ENCODE measurements around the gene VPS51. TPM values are rescaled to one million over a fixed set of nuclear protein-coding genes. Genes with fewer than 3 reads are reported as not detected.
A peak's percentile ranks its signal among the peaks of the same experiment; 100 is the strongest.

The VPS51 gene
- total RNA-seq, 1 experiment from 2014 or later = 123 TPM

DNA sequence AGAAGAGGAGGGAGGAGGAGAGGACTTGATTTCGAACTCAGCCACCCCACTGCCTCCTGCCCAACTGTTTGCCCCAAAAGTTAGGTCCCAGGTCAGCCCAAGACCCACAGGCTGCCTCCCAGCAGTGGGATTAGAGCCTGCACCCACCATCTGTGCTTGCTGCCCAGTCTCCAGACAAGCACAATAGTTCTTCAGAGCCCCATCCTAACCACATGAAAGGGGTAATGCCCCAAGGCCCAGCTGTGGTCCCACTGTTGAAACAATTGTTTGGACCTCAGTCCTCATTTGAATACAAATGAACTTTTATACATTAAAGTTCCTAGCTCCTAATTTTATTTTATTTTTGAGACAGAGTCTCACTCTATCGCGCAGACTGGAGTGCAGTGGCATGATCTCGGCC is 5.4 kb upstream of the VPS51 start (continued):
- TF ChIP-seq, protein P1, sequence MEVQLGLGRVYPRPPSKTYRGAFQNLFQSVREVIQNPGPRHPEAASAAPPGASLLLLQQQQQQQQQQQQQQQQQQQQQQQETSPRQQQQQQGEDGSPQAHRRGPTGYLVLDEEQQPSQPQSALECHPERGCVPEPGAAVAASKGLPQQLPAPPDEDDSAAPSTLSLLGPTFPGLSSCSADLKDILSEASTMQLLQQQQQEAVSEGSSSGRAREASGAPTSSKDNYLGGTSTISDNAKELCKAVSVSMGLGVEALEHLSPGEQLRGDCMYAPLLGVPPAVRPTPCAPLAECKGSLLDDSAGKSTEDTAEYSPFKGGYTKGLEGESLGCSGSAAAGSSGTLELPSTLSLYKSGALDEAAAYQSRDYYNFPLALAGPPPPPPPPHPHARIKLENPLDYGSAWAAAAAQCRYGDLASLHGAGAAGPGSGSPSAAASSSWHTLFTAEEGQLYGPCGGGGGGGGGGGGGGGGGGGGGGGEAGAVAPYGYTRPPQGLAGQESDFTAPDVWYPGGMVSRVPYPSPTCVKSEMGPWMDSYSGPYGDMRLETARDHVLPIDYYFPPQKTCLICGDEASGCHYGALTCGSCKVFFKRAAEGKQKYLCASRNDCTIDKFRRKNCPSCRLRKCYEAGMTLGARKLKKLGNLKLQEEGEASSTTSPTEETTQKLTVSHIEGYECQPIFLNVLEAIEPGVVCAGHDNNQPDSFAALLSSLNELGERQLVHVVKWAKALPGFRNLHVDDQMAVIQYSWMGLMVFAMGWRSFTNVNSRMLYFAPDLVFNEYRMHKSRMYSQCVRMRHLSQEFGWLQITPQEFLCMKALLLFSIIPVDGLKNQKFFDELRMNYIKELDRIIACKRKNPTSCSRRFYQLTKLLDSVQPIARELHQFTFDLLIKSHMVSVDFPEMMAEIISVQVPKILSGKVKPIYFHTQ (CRISPR knock-in tag; IDR thresholded peaks at IDR 0.05) = no peak

DNA sequence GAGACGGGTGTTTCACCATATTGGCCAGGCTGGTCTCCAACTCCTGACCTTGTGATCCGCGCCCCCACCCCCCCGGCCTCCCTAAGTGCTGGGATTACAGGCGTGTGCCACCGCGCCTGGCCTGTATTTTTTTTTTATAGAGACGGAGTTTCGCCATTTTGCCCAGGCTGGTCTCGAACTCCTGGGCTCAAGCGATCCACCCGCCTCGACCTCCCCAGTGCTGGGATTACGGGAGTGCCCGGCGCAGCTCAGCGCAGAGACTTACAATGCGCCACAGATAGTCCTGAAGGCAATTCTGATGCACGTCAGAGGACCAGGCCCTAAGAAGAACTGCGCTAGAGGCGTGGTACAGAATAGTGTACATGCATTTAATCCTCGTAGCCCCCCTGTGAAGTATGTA is 587 bp upstream of the VPS51 start:
- ATAC-seq = no peak
- Mint-ChIP-seq H3K27me3 (ENCODE audit: low read depth) (no peaks in the 10 kb centered on the region), H3K36me3 (peaks cover 8% of the 10 kb centered on the region), H3K4me3 (peak overlapping the region; percentile 90), H3K9me3 (no peaks in the 10 kb centered on the region), H3K27ac (peak overlapping the region; percentile 99), H3K4me1 (peaks cover 6% of the 10 kb centered on the region)
- TF ChIP-seq SOX15 (CRISPR knock-in tag; IDR thresholded peaks at IDR 0.05) (no peak), SMAD4 (CRISPR knock-in tag; IDR thresholded peaks at IDR 0.05) (no peak), TCF7 (CRISPR knock-in tag; IDR thresholded peaks at IDR 0.05; ENCODE audit: low read depth) (no peak), RORB (CRISPR knock-in tag; IDR thresholded peaks at IDR 0.05) (no peak), NR3C1 (CRISPR knock-in tag; conservative IDR thresholded peaks at IDR 0.05; ENCODE audit: low read depth) (no peak), ZNF671 (CRISPR knock-in tag; IDR thresholded peaks at IDR 0.05) (no peak), ZNF423 (CRISPR knock-in tag; IDR thresholded peaks at IDR 0.05) (no peak), TP53 (CRISPR knock-in tag; IDR thresholded peaks at IDR 0.05) (no peak), SMAD3 (CRISPR knock-in tag; IDR thresholded peaks at IDR 0.05; ENCODE audit: borderline replicate concordance) (no peak), FOXJ3 (CRISPR knock-in tag; IDR thresholded peaks at IDR 0.05; ENCODE audit: borderline replicate concordance) (no peak), GRHL2 (CRISPR knock-in tag; IDR thresholded peaks at IDR 0.05; ENCODE audit: insufficient replicate concordance, severe bottlenecking) (no peak)
- TF ChIP-seq, protein P2, sequence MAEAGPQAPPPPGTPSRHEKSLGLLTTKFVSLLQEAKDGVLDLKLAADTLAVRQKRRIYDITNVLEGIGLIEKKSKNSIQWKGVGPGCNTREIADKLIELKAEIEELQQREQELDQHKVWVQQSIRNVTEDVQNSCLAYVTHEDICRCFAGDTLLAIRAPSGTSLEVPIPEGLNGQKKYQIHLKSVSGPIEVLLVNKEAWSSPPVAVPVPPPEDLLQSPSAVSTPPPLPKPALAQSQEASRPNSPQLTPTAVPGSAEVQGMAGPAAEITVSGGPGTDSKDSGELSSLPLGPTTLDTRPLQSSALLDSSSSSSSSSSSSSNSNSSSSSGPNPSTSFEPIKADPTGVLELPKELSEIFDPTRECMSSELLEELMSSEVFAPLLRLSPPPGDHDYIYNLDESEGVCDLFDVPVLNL (CRISPR knock-in tag; IDR thresholded peaks at IDR 0.05; ENCODE audit: borderline replicate concordance, low read depth) = no peak
- TF ChIP-seq, protein P3, sequence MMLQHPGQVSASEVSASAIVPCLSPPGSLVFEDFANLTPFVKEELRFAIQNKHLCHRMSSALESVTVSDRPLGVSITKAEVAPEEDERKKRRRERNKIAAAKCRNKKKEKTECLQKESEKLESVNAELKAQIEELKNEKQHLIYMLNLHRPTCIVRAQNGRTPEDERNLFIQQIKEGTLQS (CRISPR knock-in tag; conservative IDR thresholded peaks at IDR 0.05) = no peak
- TF ChIP-seq, protein P4, sequence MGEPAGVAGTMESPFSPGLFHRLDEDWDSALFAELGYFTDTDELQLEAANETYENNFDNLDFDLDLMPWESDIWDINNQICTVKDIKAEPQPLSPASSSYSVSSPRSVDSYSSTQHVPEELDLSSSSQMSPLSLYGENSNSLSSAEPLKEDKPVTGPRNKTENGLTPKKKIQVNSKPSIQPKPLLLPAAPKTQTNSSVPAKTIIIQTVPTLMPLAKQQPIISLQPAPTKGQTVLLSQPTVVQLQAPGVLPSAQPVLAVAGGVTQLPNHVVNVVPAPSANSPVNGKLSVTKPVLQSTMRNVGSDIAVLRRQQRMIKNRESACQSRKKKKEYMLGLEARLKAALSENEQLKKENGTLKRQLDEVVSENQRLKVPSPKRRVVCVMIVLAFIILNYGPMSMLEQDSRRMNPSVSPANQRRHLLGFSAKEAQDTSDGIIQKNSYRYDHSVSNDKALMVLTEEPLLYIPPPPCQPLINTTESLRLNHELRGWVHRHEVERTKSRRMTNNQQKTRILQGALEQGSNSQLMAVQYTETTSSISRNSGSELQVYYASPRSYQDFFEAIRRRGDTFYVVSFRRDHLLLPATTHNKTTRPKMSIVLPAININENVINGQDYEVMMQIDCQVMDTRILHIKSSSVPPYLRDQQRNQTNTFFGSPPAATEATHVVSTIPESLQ (CRISPR knock-in tag; IDR thresholded peaks at IDR 0.05) = no peak
- TF ChIP-seq, protein P5, sequence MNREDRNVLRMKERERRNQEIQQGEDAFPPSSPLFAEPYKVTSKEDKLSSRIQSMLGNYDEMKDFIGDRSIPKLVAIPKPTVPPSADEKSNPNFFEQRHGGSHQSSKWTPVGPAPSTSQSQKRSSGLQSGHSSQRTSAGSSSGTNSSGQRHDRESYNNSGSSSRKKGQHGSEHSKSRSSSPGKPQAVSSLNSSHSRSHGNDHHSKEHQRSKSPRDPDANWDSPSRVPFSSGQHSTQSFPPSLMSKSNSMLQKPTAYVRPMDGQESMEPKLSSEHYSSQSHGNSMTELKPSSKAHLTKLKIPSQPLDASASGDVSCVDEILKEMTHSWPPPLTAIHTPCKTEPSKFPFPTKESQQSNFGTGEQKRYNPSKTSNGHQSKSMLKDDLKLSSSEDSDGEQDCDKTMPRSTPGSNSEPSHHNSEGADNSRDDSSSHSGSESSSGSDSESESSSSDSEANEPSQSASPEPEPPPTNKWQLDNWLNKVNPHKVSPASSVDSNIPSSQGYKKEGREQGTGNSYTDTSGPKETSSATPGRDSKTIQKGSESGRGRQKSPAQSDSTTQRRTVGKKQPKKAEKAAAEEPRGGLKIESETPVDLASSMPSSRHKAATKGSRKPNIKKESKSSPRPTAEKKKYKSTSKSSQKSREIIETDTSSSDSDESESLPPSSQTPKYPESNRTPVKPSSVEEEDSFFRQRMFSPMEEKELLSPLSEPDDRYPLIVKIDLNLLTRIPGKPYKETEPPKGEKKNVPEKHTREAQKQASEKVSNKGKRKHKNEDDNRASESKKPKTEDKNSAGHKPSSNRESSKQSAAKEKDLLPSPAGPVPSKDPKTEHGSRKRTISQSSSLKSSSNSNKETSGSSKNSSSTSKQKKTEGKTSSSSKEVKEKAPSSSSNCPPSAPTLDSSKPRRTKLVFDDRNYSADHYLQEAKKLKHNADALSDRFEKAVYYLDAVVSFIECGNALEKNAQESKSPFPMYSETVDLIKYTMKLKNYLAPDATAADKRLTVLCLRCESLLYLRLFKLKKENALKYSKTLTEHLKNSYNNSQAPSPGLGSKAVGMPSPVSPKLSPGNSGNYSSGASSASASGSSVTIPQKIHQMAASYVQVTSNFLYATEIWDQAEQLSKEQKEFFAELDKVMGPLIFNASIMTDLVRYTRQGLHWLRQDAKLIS (CRISPR knock-in tag; IDR thresholded peaks at IDR 0.05; ENCODE audit: borderline replicate concordance) = no peak
- TF ChIP-seq, protein P6, sequence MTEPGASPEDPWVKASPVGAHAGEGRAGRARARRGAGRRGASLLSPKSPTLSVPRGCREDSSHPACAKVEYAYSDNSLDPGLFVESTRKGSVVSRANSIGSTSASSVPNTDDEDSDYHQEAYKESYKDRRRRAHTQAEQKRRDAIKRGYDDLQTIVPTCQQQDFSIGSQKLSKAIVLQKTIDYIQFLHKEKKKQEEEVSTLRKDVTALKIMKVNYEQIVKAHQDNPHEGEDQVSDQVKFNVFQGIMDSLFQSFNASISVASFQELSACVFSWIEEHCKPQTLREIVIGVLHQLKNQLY (CRISPR knock-in tag; IDR thresholded peaks at IDR 0.05) = no peak
- TF ChIP-seq, protein P7, sequence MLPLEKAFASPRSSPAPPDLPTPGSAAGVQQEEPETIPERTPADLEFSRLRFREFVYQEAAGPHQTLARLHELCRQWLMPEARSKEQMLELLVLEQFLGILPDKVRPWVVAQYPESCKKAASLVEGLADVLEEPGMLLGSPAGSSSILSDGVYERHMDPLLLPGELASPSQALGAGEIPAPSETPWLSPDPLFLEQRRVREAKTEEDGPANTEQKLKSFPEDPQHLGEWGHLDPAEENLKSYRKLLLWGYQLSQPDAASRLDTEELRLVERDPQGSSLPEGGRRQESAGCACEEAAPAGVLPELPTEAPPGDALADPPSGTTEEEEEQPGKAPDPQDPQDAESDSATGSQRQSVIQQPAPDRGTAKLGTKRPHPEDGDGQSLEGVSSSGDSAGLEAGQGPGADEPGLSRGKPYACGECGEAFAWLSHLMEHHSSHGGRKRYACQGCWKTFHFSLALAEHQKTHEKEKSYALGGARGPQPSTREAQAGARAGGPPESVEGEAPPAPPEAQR (CRISPR knock-in tag; IDR thresholded peaks at IDR 0.05) = no peak
- no peak for DNase-seq (ENCODE audit: low spot score)
- POLR2A ChIA-PET = interaction anchor here (0.7 to 1.6 kb wide), 2 partner anchors 17 to 21 kb away, joined by 3 to 5 read pairs; partner anchors contain the start of gene ZNHIT2
- CTCF ChIA-PET = interaction anchor here (1.6 to 9.9 kb wide), 3 partner anchors 16 to 109 kb away, joined by 3 to 104 read pairs (median 3); partner anchors contain the start of genes TM7SF2 and ZNHIT2
